ENCODE data around the gene CDHR2. TPM values are rescaled to one million over a fixed set of nuclear protein-coding genes. Genes with fewer than 3 reads are reported as not detected.

The CDHR2 gene
- total RNA-seq, 1 experiment from 2014 or later, result 0.10 TPM

DNA sequence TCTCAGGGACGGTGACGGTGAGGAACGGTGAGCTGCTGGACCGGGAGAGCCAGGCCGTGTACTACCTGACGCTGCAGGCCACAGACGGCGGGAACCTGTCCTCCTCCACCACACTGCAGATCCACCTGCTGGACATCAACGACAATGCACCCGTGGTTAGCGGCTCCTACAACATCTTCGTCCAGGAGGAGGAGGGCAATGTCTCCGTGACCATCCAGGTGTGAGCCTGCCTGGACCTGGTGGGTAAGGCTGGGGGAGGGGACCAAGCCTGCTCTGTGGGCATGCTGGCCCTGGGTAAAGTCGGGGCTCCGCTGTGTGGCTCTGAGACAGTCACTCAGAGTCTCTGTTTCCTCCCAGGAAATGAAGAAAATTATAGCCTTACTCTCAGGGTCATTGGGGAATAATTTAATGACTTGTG is 29.3 kb downstream of the CDHR2 start:
- no peak overlapping the region; the same call in 1 of the 2 replicates for H3K9ac ChIP-seq (ENCODE audit: low read length)
- peak overlapping the region; percentile 79 for H2AFZ ChIP-seq (ENCODE audit: low read depth, low read length, poor library complexity, severe bottlenecking)
- POLR2A ChIA-PET, result no interaction called here
- peak; percentile 89 for ATAC-seq
- DNase-seq (ENCODE audit: low read depth, low spot score), result peak; percentile 83
- intact Hi-C loops (cut with micrococcal nuclease), result no loop called here
- H3K79me2 ChIP-seq (ENCODE audit: insufficient read depth, low read length), result no peaks in the 10 kb centered on the region
- CTCF ChIA-PET, result interaction anchor here (1.0 to 1.4 kb wide), 4 partner anchors 9 to 849 kb away, joined by 3 to 4 read pairs (median 4); no protein-coding TSS in a partner anchor
- no peaks in the 10 kb centered on the region for H3K9me2 ChIP-seq (ENCODE audit: insufficient read depth)
- H3K4me1 ChIP-seq (ENCODE audit: control insufficient read depth in 1 of 2, insufficient read depth in 2 of 2, low read length in 2 of 2), result peaks cover 0 to 18% of the 10 kb centered on the region in 2 experiments; a peak in 2 of 4 replicates
- H3K27ac ChIP-seq (ENCODE audit: low read depth, low read length), result no peak overlapping the region
- H3K4me3 ChIP-seq (replicated peaks in 1 of 2; ENCODE audit: low read depth in 1 of 2, low read length in 2 of 2), result no peak overlapping the region
- H3K36me3 ChIP-seq (ENCODE audit: control insufficient read depth in 1 of 2, insufficient read depth in 2 of 2, low read length in 2 of 2), result no peaks in the 10 kb centered on the region
- H3K9me3 ChIP-seq (ENCODE audit: control insufficient read depth in 1 of 2, insufficient read depth in 1 of 2, low read depth in 1 of 2, low read length in 2 of 2), result no peaks in the 10 kb centered on the region
- no peaks in the 10 kb centered on the region for H3K27me3 ChIP-seq (ENCODE audit: insufficient read depth, low read length)
- H4K20me1 ChIP-seq (ENCODE audit: insufficient read depth), result no peaks in the 10 kb centered on the region
- BruUV-seq (replicated peaks), result no TSS peak
- RAD21 ChIA-PET (ENCODE audit: low non-redundant PET in 1 of 2, low total read pairs in 2 of 2, uncharacterized antibody in 2 of 2, unreplicated experiment in 2 of 2), result interaction anchor here (0.6 to 1.8 kb wide), 2 partner anchors 119 to 162 kb away, joined by 3 to 5 read pairs; partner anchors contain the start of gene CLTB (in 1 of the 2)
- peak overlapping the region; percentile 59 for H3K4me2 ChIP-seq (ENCODE audit: low read length)
- TF ChIP-seq SP1 (IDR thresholded peaks at IDR 0.05; ENCODE audit: low read depth), result no peak
- no peak for TF ChIP-seq ZBTB33 (IDR thresholded peaks at IDR 0.05; ENCODE audit: extremely low read depth, insufficient replicate concordance, low read length)
- peak; percentile 36 for TF ChIP-seq YY1 (IDR thresholded peaks at IDR 0.05; ENCODE audit: extremely low read depth, insufficient replicate concordance, low read depth, low read length)
- no peak for TF ChIP-seq POLR2A (IDR thresholded peaks at IDR 0.05; ENCODE audit: borderline replicate concordance, extremely low read depth, insufficient read depth, insufficient read length)
- TF ChIP-seq JUND (IDR thresholded peaks at IDR 0.05), result no peak
- TF ChIP-seq SIN3A (IDR thresholded peaks at IDR 0.05; ENCODE audit: low read depth), result no peak
- TF ChIP-seq TCF7L2 (IDR thresholded peaks at IDR 0.05; ENCODE audit: borderline replicate concordance, extremely low read depth, insufficient read depth, insufficient read length), result peak; percentile 10
- TF ChIP-seq SRF (IDR thresholded peaks at IDR 0.05; ENCODE audit: low read depth), result no peak
- TF ChIP-seq FOSL1 (IDR thresholded peaks at IDR 0.05; ENCODE audit: low read depth), result no peak
- TF ChIP-seq ELF1 (IDR thresholded peaks at IDR 0.05; ENCODE audit: borderline replicate concordance, low read depth), result no peak
- TF ChIP-seq, protein P1, sequence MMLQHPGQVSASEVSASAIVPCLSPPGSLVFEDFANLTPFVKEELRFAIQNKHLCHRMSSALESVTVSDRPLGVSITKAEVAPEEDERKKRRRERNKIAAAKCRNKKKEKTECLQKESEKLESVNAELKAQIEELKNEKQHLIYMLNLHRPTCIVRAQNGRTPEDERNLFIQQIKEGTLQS (IDR thresholded peaks at IDR 0.05), result no peak
- TF ChIP-seq REST (IDR thresholded peaks at IDR 0.05; ENCODE audit: low read depth), result no peak
- TF ChIP-seq ZNF274 (IDR thresholded peaks at IDR 0.05; ENCODE audit: low read depth, low read length), result no peak
- peak; percentile 80 for TF ChIP-seq RAD21 (IDR thresholded peaks at IDR 0.05; ENCODE audit: low read depth)
- TF ChIP-seq EZH2phosphoT487 (IDR thresholded peaks at IDR 0.05; ENCODE audit: borderline replicate concordance), result no peak
- TF ChIP-seq EGR1 (IDR thresholded peaks at IDR 0.05; ENCODE audit: low read depth), result no peak
- TF ChIP-seq, protein P2, sequence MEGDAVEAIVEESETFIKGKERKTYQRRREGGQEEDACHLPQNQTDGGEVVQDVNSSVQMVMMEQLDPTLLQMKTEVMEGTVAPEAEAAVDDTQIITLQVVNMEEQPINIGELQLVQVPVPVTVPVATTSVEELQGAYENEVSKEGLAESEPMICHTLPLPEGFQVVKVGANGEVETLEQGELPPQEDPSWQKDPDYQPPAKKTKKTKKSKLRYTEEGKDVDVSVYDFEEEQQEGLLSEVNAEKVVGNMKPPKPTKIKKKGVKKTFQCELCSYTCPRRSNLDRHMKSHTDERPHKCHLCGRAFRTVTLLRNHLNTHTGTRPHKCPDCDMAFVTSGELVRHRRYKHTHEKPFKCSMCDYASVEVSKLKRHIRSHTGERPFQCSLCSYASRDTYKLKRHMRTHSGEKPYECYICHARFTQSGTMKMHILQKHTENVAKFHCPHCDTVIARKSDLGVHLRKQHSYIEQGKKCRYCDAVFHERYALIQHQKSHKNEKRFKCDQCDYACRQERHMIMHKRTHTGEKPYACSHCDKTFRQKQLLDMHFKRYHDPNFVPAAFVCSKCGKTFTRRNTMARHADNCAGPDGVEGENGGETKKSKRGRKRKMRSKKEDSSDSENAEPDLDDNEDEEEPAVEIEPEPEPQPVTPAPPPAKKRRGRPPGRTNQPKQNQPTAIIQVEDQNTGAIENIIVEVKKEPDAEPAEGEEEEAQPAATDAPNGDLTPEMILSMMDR (IDR thresholded peaks at IDR 0.05 in 2 of 3, conservative IDR thresholded peaks at IDR 0.05 in 1 of 3; ENCODE audit: borderline replicate concordance in 1 of 3, insufficient read depth in 1 of 3, low read depth in 2 of 3, low read length in 2 of 3), result peak; percentile 72 to 85 (median 83)
- TF ChIP-seq CBX3 (IDR thresholded peaks at IDR 0.05; ENCODE audit: low read depth), result no peak; the same call in 1 of the 2 replicates
- no peak; the same call in 1 of the 2 replicates for TF ChIP-seq POLR2AphosphoS5 (IDR thresholded peaks at IDR 0.05; ENCODE audit: low read depth, low read length)
- peak; percentile 91 for TF ChIP-seq MAX (IDR thresholded peaks at IDR 0.05)
- no peak for TF ChIP-seq ZFX (IDR thresholded peaks at IDR 0.05)

Data from HCT116 (cell line).